Measurements from ENCODE around the gene COL6A2. TPM values are rescaled to one million over a fixed set of nuclear protein-coding genes. Genes with fewer than 3 reads are reported as not detected.

COL6A2 gene
- total RNA-seq, 1 donor from 2014 or later: 5.2 TPM

- no peak overlapping the region for H2AFZ ChIP-seq (replicated peaks)
- TF ChIP-seq EZH2 (IDR thresholded peaks at IDR 0.05): no peak
- TF ChIP-seq EZH2phosphoT487 (IDR thresholded peaks at IDR 0.05): no peak
- TF ChIP-seq CTCF (IDR thresholded peaks at IDR 0.05): no peak
- no peaks in the 10 kb centered on the region for H3K79me2 ChIP-seq (ENCODE audit: low read depth)
- H3K4me2 ChIP-seq: no peak overlapping the region
- H3K4me3 ChIP-seq: no peak overlapping the region
- Mint-ChIP-seq H3K4me3 (no peak overlapping the region), H3K27me3 (ENCODE audit: insufficient read depth, low read depth) (peaks cover 10% of the 10 kb centered on the region), H3K27ac (no peak overlapping the region), H3K36me3 (no peaks in the 10 kb centered on the region), H3K9me3 (peaks cover 2% of the 10 kb centered on the region), H3K4me1 (peaks cover 21% of the 10 kb centered on the region)
- H3K4me1 ChIP-seq: no peaks in the 10 kb centered on the region
- H3F3A ChIP-seq (ENCODE audit: low read depth): peaks cover 11% of the 10 kb centered on the region
- DNase-seq (ENCODE audit: low spot score): no peak
- H3K27ac ChIP-seq: no peak overlapping the region
- H3K36me3 ChIP-seq: no peaks in the 10 kb centered on the region
- no peak overlapping the region for H3K9ac ChIP-seq
- no peaks in the 10 kb centered on the region for H3K9me3 ChIP-seq (ENCODE audit: low read depth)
- no peaks in the 10 kb centered on the region for H4K20me1 ChIP-seq (ENCODE audit: low read depth)
- H3K27me3 ChIP-seq: peaks cover 31% of the 10 kb centered on the region
Measured at GRCh38 chr21:46145159-46145839, 47.4 kb downstream of the COL6A2 start.

- H3K4me2 ChIP-seq: no peak overlapping the region
- H3K27ac ChIP-seq: no peak overlapping the region
- H3K9me3 ChIP-seq (ENCODE audit: low read depth): no peaks in the 10 kb centered on the region
- no peak overlapping the region for H3K4me3 Mint-ChIP-seq
- H3K4me1 ChIP-seq: peaks cover under 1% of the 10 kb centered on the region
- no peak for DNase-seq (ENCODE audit: low spot score)
- no peaks in the 10 kb centered on the region for H3K36me3 ChIP-seq
- no peak overlapping the region for H3K9ac ChIP-seq
- peaks cover 8% of the 10 kb centered on the region for H3K27me3 Mint-ChIP-seq (ENCODE audit: insufficient read depth, low read depth)
- no peaks in the 10 kb centered on the region for H3K79me2 ChIP-seq (ENCODE audit: low read depth)
- H3K4me3 ChIP-seq: no peak overlapping the region
- H2AFZ ChIP-seq (replicated peaks): no peak overlapping the region
- peaks cover 21% of the 10 kb centered on the region for H3K4me1 Mint-ChIP-seq
- peaks cover 11% of the 10 kb centered on the region for H3F3A ChIP-seq (ENCODE audit: low read depth)
- peaks cover 2% of the 10 kb centered on the region for H3K9me3 Mint-ChIP-seq
- no peaks in the 10 kb centered on the region for H4K20me1 ChIP-seq (ENCODE audit: low read depth)
- TF ChIP-seq EZH2phosphoT487 (IDR thresholded peaks at IDR 0.05): no peak
- no peak for TF ChIP-seq EZH2 (IDR thresholded peaks at IDR 0.05)
- no peak for TF ChIP-seq CTCF (IDR thresholded peaks at IDR 0.05)
- peaks cover 24% of the 10 kb centered on the region for H3K27me3 ChIP-seq
- H3K27ac Mint-ChIP-seq: peak overlapping the region; percentile 75
- H3K36me3 Mint-ChIP-seq: no peaks in the 10 kb centered on the region
Measured at GRCh38 chr21:46145840-46146691, 48.2 kb downstream of the COL6A2 start.

GRCh38 chr21:46146856-46147255 is 48.9 kb downstream of the COL6A2 start:
- TF ChIP-seq EZH2 (IDR thresholded peaks at IDR 0.05): no peak
- TF ChIP-seq CTCF (IDR thresholded peaks at IDR 0.05): no peak
- TF ChIP-seq EZH2phosphoT487 (IDR thresholded peaks at IDR 0.05): no peak
- H4K20me1 ChIP-seq (ENCODE audit: low read depth): no peaks in the 10 kb centered on the region
- H3K27me3 Mint-ChIP-seq (ENCODE audit: insufficient read depth, low read depth): peaks cover 8% of the 10 kb centered on the region
- peaks cover 21% of the 10 kb centered on the region for H3K4me1 Mint-ChIP-seq
- no peak for DNase-seq (ENCODE audit: low spot score)
- H3K9me3 ChIP-seq (ENCODE audit: low read depth): no peaks in the 10 kb centered on the region
- H3K27me3 ChIP-seq: peaks cover 16% of the 10 kb centered on the region
- H3K27ac Mint-ChIP-seq: peak overlapping the region; percentile 75
- peaks cover 11% of the 10 kb centered on the region for H3F3A ChIP-seq (ENCODE audit: low read depth)
- H3K4me3 Mint-ChIP-seq: no peak overlapping the region
- no peak overlapping the region for H3K9ac ChIP-seq
- H3K27ac ChIP-seq: no peak overlapping the region
- H3K36me3 ChIP-seq: no peaks in the 10 kb centered on the region
- H3K36me3 Mint-ChIP-seq: no peaks in the 10 kb centered on the region
- H3K4me1 ChIP-seq: peaks cover 5% of the 10 kb centered on the region
- H3K9me3 Mint-ChIP-seq: no peaks in the 10 kb centered on the region
- no peak overlapping the region for H3K4me2 ChIP-seq
- no peak overlapping the region for H2AFZ ChIP-seq (replicated peaks)
- H3K79me2 ChIP-seq (ENCODE audit: low read depth): no peaks in the 10 kb centered on the region
- no peak overlapping the region for H3K4me3 ChIP-seq

Data from neural progenitor cell (in vitro differentiated cells).